DMS 273 treated with DMSO at 0.1 percent for 48 hours (cell line): ENCODE measurements around the gene FRMD1.

Experiments
- DNase-seq: peaks from one replicate; lab custom pipeline; 2025; lab: John Stamatoyannopoulos, UW

The FRMD1 gene

GRCh38 chr6:168026925-168027324 lies 52.1 kb downstream of the FRMD1 start:
- DNase-seq = no peak

GRCh38 chr6:168025831-168026710 lies 52.9 kb downstream of the FRMD1 start:
- DNase-seq = no peak

- no peak for DNase-seq
Observed at GRCh38 chr6:168024951-168025510, 54.0 kb downstream of the FRMD1 start.

GRCh38 chr6:168022488-168023321 lies 56.3 kb downstream of the FRMD1 start:
- no peak for DNase-seq

- DNase-seq = no peak
Observed at GRCh38 chr6:168021581-168021980, 57.4 kb downstream of the FRMD1 start.

GRCh38 chr6:168020242-168020641 lies 58.8 kb downstream of the FRMD1 start:
- no peak for DNase-seq

GRCh38 chr6:168018664-168019063 lies 60.3 kb downstream of the FRMD1 start:
- no peak for DNase-seq

- no peak for DNase-seq
Observed at GRCh38 chr6:168017629-168018028, 61.4 kb downstream of the FRMD1 start.

- no peak for DNase-seq
Observed at GRCh38 chr6:168016721-168017525, 62.1 kb downstream of the FRMD1 start.

- DNase-seq = no peak
Observed at GRCh38 chr6:168016176-168016620, 62.8 kb downstream of the FRMD1 start.

GRCh38 chr6:168015482-168016175 lies 63.4 kb downstream of the FRMD1 start:
- DNase-seq = no peak

GRCh38 chr6:168015009-168015408 lies 64.0 kb downstream of the FRMD1 start:
- no peak for DNase-seq

- no peak for DNase-seq
Observed at GRCh38 chr6:168014428-168014827, 64.6 kb downstream of the FRMD1 start.

GRCh38 chr6:168013250-168013915 lies 65.6 kb downstream of the FRMD1 start:
- no peak for DNase-seq

- no peak for DNase-seq
Observed at GRCh38 chr6:168012431-168013249, 66.4 kb downstream of the FRMD1 start.

- no peak for DNase-seq
Observed at GRCh38 chr6:168011291-168011690, 67.7 kb downstream of the FRMD1 start.

- no peak for DNase-seq
Observed at GRCh38 chr6:168009331-168009730, 69.7 kb downstream of the FRMD1 start.

GRCh38 chr6:168007592-168008338 lies 71.2 kb downstream of the FRMD1 start:
- DNase-seq = no peak

- DNase-seq = no peak
Observed at GRCh38 chr6:168005796-168006195, 73.2 kb downstream of the FRMD1 start.
